ENCODE results near the gene MAMDC2. TPM values are rescaled to one million over a fixed set of nuclear protein-coding genes. Genes with fewer than 3 reads are reported as not detected.

Gene MAMDC2
- total and polyA plus RNA-seq, 2 of the 8 experiments (the other 6 are each of a cell fraction or from before 2014, with no cell fraction given): 6.1 to 15.4 TPM

GRCh38 chr9:70127540-70128416 is 84.1 kb downstream of the MAMDC2 start:
- no peak overlapping the region for H4K5ac ChIP-seq (ENCODE audit: insufficient read length, low read depth, low read length)
- ChIA-PET CTCF (ENCODE audit: partially characterized antibody) (interaction anchor here (0.6 to 13.1 kb wide), 2 partner anchors 16 to 55 kb away, joined by 3 to 113 read pairs; no protein-coding TSS in a partner anchor), POLR2A (ENCODE audit: partially characterized antibody) (no interaction called here)
- WGBS, 2 experiments (ENCODE audit: extremely low coverage in 1 of 2, insufficient coverage in 1 of 2, insufficient read length in 1 of 2, insufficient replicate concordance in 2 of 2, low coverage in 1 of 2, low lambda C conversion rate in 2 of 2, missing lambda C conversion rate in 1 of 2): 92% methylated on average over 7 of the region's 7 CpGs; no CpG with 5 or more reads in 1 of the 2 experiments
- no peak overlapping the region for H3K14ac ChIP-seq (ENCODE audit: insufficient read length)
- TF ChIP-seq BCL11A (IDR thresholded peaks at IDR 0.05; ENCODE audit: low read depth in 2 of 2, low read length in 2 of 2): no peak
- TF ChIP-seq EP300 (IDR thresholded peaks at IDR 0.05; ENCODE audit: borderline replicate concordance in 1 of 2, low read depth in 2 of 2, low read length in 2 of 2): no peak
- no peak for TF ChIP-seq MAFK (IDR thresholded peaks at IDR 0.05; ENCODE audit: low read depth, low read length)
- no peak for TF ChIP-seq ZNF274 (IDR thresholded peaks at IDR 0.05; ENCODE audit: borderline replicate concordance, extremely low read depth, low read length)
- TF ChIP-seq KDM4A (IDR thresholded peaks at IDR 0.05; ENCODE audit: low read depth, low read length, severe bottlenecking): no peak
- no peak for TF ChIP-seq HDAC6 (IDR thresholded peaks at IDR 0.05; ENCODE audit: low read depth, low read length)
- TF ChIP-seq BACH1 (IDR thresholded peaks at IDR 0.05; ENCODE audit: low read length): no peak
- TF ChIP-seq CEBPB (IDR thresholded peaks at IDR 0.05; ENCODE audit: low read depth, low read length): no peak
- no peak for TF ChIP-seq SP1 (IDR thresholded peaks at IDR 0.05; ENCODE audit: low read depth, low read length)
- no peak for TF ChIP-seq POU5F1 (IDR thresholded peaks at IDR 0.05; ENCODE audit: low read depth, low read length)
- no peak for TF ChIP-seq KDM1A (IDR thresholded peaks at IDR 0.05; ENCODE audit: borderline replicate concordance, low read length)
- TF ChIP-seq CTBP2 (IDR thresholded peaks at IDR 0.05; ENCODE audit: borderline replicate concordance, insufficient read depth, insufficient read length, low read length): no peak
- H3K79me1 ChIP-seq (ENCODE audit: low read depth, low read length): no peaks in the 10 kb centered on the region
- H3K18ac ChIP-seq (ENCODE audit: extremely low read depth, low read length): no peak overlapping the region
- no peak overlapping the region for H2BK5ac ChIP-seq (ENCODE audit: low read depth, low read length)
- no peaks in the 10 kb centered on the region for H3K23me2 ChIP-seq (ENCODE audit: low read depth, low read length)
- no peak overlapping the region for H3K4me2 ChIP-seq (ENCODE audit: insufficient read depth in 1 of 2, low read depth in 2 of 2, low read length in 2 of 2)
- no peak overlapping the region for H3K4me3 ChIP-seq (ENCODE audit: extremely low read depth in 1 of 4, insufficient read depth in 2 of 4, low read depth in 3 of 4, low read length in 4 of 4)
- H4K91ac ChIP-seq (replicated peaks; ENCODE audit: insufficient read length, low read length): no peak overlapping the region
- H3K27me3 ChIP-seq (replicated peaks in 1 of 4; ENCODE audit: control insufficient read depth in 3 of 4, extremely low read depth in 1 of 4, insufficient read depth in 3 of 4, low read length in 3 of 4): no peaks in the 10 kb centered on the region
- H3K9ac ChIP-seq (replicated peaks in 1 of 4; ENCODE audit: extremely low read depth in 1 of 4, low read depth in 3 of 4, low read length in 3 of 4): no peak overlapping the region
- H3K79me2 ChIP-seq (ENCODE audit: control insufficient read depth in 1 of 2, insufficient read depth in 2 of 2, low read length in 2 of 2): no peaks in the 10 kb centered on the region
- no peak overlapping the region for H2BK12ac ChIP-seq (ENCODE audit: low read depth, low read length)
- H3K9me3 ChIP-seq (ENCODE audit: insufficient read depth in 2 of 2, low read depth in 1 of 2, low read length in 1 of 2): no peaks in the 10 kb centered on the region
- no peak overlapping the region for H2AFZ ChIP-seq (ENCODE audit: low read length)
- H3K27ac ChIP-seq (ENCODE audit: low read depth, low read length): no peak overlapping the region
- no peak overlapping the region for H2BK15ac ChIP-seq (ENCODE audit: low read length)
- peak; percentile 42 for FAIRE-seq
- no peak overlapping the region for H4K8ac ChIP-seq (ENCODE audit: extremely low read depth, insufficient read depth, low read length)
- no peak overlapping the region for H3K56ac ChIP-seq (replicated peaks; ENCODE audit: insufficient read length, low read depth, low read length)
- no peak overlapping the region for H3K4ac ChIP-seq (replicated peaks; ENCODE audit: insufficient read length, low read depth, low read length)
- H2BK20ac ChIP-seq (ENCODE audit: low read length): no peak overlapping the region
- no peak for DNase-seq (ENCODE audit: low read depth in 1 of 2, low spot score in 2 of 2)
- no peak overlapping the region for H2AK5ac ChIP-seq (ENCODE audit: low read depth, low read length)
- H4K20me1 ChIP-seq (replicated peaks in 1 of 2; ENCODE audit: control insufficient read depth in 1 of 2, insufficient read depth in 2 of 2, low read length in 2 of 2): peaks cover 0 to 3% of the 10 kb centered on the region in 2 experiments
- peaks cover 0 to 2% (median 0%) of the 10 kb centered on the region in 4 experiments; a peak in 1 of 8 replicates for H3K36me3 ChIP-seq (ENCODE audit: control insufficient read depth in 2 of 4, insufficient read depth in 4 of 4, low read length in 3 of 4)
- no peak overlapping the region for H3K23ac ChIP-seq (ENCODE audit: insufficient read length)
- no peak overlapping the region for H2BK120ac ChIP-seq (replicated peaks; ENCODE audit: low read depth, low read length)
- H3K4me1 ChIP-seq (replicated peaks in 1 of 4; ENCODE audit: control insufficient read depth in 3 of 4, insufficient read depth in 4 of 4, low read length in 3 of 4): no peaks in the 10 kb centered on the region

All from H1 (cell line).